Liver (tissue), 9 donors: Measurements from ENCODE around the gene ABCA1. TPM values are rescaled to one million over a fixed set of nuclear protein-coding genes. Genes with fewer than 3 reads are reported as not detected.

Experiments
- DNase-seq: peaks from one replicate; pipeline ENCODE4 v3.0.0-alpha.2; 2017; ENCODE audit warnings: low spot score
- H3K27ac ChIP-seq, 2 donors: one replicate each; pipeline ENCODE4 v1.7.0; 2013; ENCODE audit warnings: inconsistent platforms in 2 of 2, low read length in 2 of 2, control low read depth in 1 of 2, low read depth in 1 of 2, mild to moderate bottlenecking in 1 of 2
- H3K27me3 ChIP-seq, 4 donors: one replicate each; pipeline versions ENCODE4 v1.6.1 to v1.7.0; 2013; ENCODE audit warnings: low read length in 3 of 4, inconsistent platforms in 1 of 4, mild to moderate bottlenecking in 1 of 4, moderate library complexity in 1 of 4; ENCODE audit not compliant: control insufficient read depth in 4 of 4, insufficient read depth in 4 of 4
- H3K36me3 ChIP-seq, 4 donors: one replicate each; pipeline versions ENCODE4 v1.6.1 to v1.7.0; 2013; ENCODE audit warnings: low read length in 3 of 4, mild to moderate bottlenecking in 3 of 4, low read depth in 1 of 4, moderate library complexity in 1 of 4; ENCODE audit not compliant: control insufficient read depth in 4 of 4, insufficient read depth in 3 of 4
- H3K4me1 ChIP-seq, 4 donors: one replicate each; pipeline versions ENCODE4 v1.6.1 to v1.7.0; 2013; ENCODE audit warnings: low read length in 3 of 4, mild to moderate bottlenecking in 3 of 4, moderate library complexity in 1 of 4; ENCODE audit not compliant: control insufficient read depth in 4 of 4, insufficient read depth in 4 of 4
- H3K4me3 ChIP-seq, 3 donors: one replicate each; pipeline versions ENCODE4 v1.6.1 to v1.7.0; 2013; ENCODE audit warnings: low read length in 3 of 3, control low read depth in 1 of 3, low read depth in 1 of 3, mild to moderate bottlenecking in 1 of 3
- H3K9ac ChIP-seq, 2 donors: one replicate each; pipeline ENCODE4 v1.7.0; 2013; ENCODE audit warnings: low read length in 2 of 2, mild to moderate bottlenecking in 2 of 2, moderate library complexity in 2 of 2, control low read depth in 1 of 2, low read depth in 1 of 2
- H3K9me3 ChIP-seq, 4 donors: one replicate each; pipeline versions ENCODE4 v1.6.1 to v1.7.0; 2013; ENCODE audit warnings: low read length in 3 of 4; ENCODE audit not compliant: control insufficient read depth in 4 of 4
- ATF3 ChIP-seq: IDR thresholded peaks from 2 replicates; pipeline ENCODE4 v1.6.1; 2016; ENCODE audit warnings: antibody characterized with exemption
- CTCF ChIP-seq: fragments of 150-350 bp; IDR thresholded peaks from 2 replicates; pipeline ENCODE4 v1.5.1; 2017; ENCODE audit warnings: improper control_type of control experiment, low read depth, low read length; ENCODE audit not compliant: missing input control
- EGR1 ChIP-seq, 2 donors: IDR thresholded peaks; 2 replicates each; pipeline ENCODE4 v1.6.1; 2016 to 2018; ENCODE audit warnings: antibody characterized with exemption in 2 of 2, low read depth in 2 of 2
- FOXA1 ChIP-seq: IDR thresholded peaks from 2 replicates; pipeline ENCODE4 v1.6.1; 2016; ENCODE audit warnings: antibody characterized with exemption
- FOXA2 ChIP-seq: IDR thresholded peaks from 2 replicates; pipeline ENCODE4 v1.6.1; 2016; ENCODE audit warnings: antibody characterized with exemption
- GABPA ChIP-seq, 2 donors: IDR thresholded peaks in 1 of 2; conservative IDR thresholded peaks in 1 of 2; 2 replicates each; pipeline ENCODE4 v1.6.1; 2016; ENCODE audit warnings: antibody characterized with exemption in 2 of 2, mild to moderate bottlenecking in 1 of 2, moderate library complexity in 1 of 2
- HNF4A ChIP-seq, 2 donors: conservative IDR thresholded peaks; 2 replicates each; pipeline ENCODE4 v1.6.1; 2016; ENCODE audit warnings: antibody characterized with exemption in 2 of 2, mild to moderate bottlenecking in 2 of 2
- HNF4G ChIP-seq: IDR thresholded peaks from 2 replicates; pipeline ENCODE4 v1.6.1; 2016; ENCODE audit warnings: antibody characterized with exemption
- JUND ChIP-seq, 2 donors: IDR thresholded peaks; 2 replicates each; pipeline ENCODE4 v1.6.1; 2016; ENCODE audit warnings: antibody characterized with exemption in 2 of 2
- MAX ChIP-seq: IDR thresholded peaks from 2 replicates; pipeline ENCODE4 v1.6.1; 2016; ENCODE audit warnings: antibody characterized with exemption
- NR2F2 ChIP-seq: IDR thresholded peaks from 2 replicates; pipeline ENCODE4 v1.6.1; 2016; ENCODE audit warnings: antibody characterized with exemption
- RAD21 ChIP-seq, 2 donors: IDR thresholded peaks; 2 replicates each; pipeline ENCODE4 v1.6.1; 2016; ENCODE audit warnings: antibody characterized with exemption in 2 of 2, mild to moderate bottlenecking in 2 of 2
- RXRA ChIP-seq, 2 donors: IDR thresholded peaks; 2 replicates each; pipeline ENCODE4 v1.6.1; 2017 to 2018; ENCODE audit warnings: antibody characterized with exemption in 2 of 2, mild to moderate bottlenecking in 1 of 2
- SP1 ChIP-seq: IDR thresholded peaks from 2 replicates; pipeline ENCODE4 v1.6.1; 2018; ENCODE audit warnings: antibody characterized with exemption, mild to moderate bottlenecking
- TAF1 ChIP-seq: conservative IDR thresholded peaks from 2 replicates; pipeline ENCODE4 v1.6.1; 2016; ENCODE audit warnings: antibody characterized with exemption, mild to moderate bottlenecking
- ZBTB33 ChIP-seq: IDR thresholded peaks from 2 replicates; pipeline ENCODE4 v1.6.1; 2016; ENCODE audit warnings: antibody characterized with exemption
- WGBS: extraction: QIAGEN DNeasy Blood & Tissue Kit; methylation state at CpG from one replicate; pipeline ENCODE4 v1.1.7; 2013; 5-methylcytosine and 5-hydroxymethylcytosine counted together
- polyA plus RNA-seq, 2 donors: library from polyadenylated mRNA; stranded (reverse) in 1 of 2; unstranded in 1 of 2; fragments of 200-250 nt in 1 of 2; fragments of >200 nt in 1 of 2; fragmentation: Nextera tagmentation in 1 of 2; extraction: Ambion mirVana in 1 of 2; gene quantifications; one replicate each; pipeline versions ENCODE4 v1.2.1 to v1.2.3, GENCODE V29; 2013 to 2015
- total RNA-seq, 2 donors: library from RNA; depleted of rRNA; stranded (reverse); fragments of >200 nt; gene quantifications; one replicate each; pipeline ENCODE4 v1.2.3, GENCODE V29; 2014
- TF ChIP-seq, protein P1 (sequence below): IDR thresholded peaks from 2 replicates; pipeline ENCODE4 v1.6.1; 2016; ENCODE audit warnings: antibody characterized with exemption, mild to moderate bottlenecking
- donor health status: healthy.
- donor health status: healthy.
- donor health status: healthy.
- donor health status: healthy.
- donor health status: healthy.

The ABCA1 gene
- total and polyA plus RNA-seq, 4 donors: 15.4 to 223 (median 62.9) TPM

DNA sequence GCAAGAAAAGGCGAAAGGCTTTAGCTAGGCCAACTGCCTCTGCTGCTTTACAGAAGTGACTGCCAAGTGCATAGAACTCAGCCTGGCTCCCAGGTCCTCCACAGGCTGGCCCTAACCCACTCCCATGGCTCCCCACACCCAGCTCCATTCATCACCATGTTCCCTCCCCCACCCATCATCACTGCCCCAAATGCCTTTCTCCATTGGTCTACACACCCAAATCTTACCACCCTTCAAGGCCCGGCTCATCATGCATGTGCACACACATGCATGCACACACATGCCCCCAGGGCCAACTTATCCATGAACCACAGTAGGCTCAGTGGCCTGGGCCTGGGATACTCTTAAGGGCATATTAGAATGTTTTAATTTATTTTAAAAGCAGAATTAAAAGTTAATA lies 44.8 kb downstream of the ABCA1 start:
- Histone ChIP-seq H3K4me1 (peaks cover 6 to 33% (median 23%) of the 10 kb centered on the region in 4 donors), H3K9ac (no peak overlapping the region), H3K27me3 (no peaks in the 10 kb centered on the region), H3K36me3 (peaks cover 9 to 80% (median 74%) of the 10 kb centered on the region in 4 donors), H3K9me3 (no peaks in the 10 kb centered on the region), H3K4me3 (no peak overlapping the region), H3K27ac (no peak overlapping the region)
- TF ChIP-seq CTCF: no peak
- no peak for TF ChIP-seq ZBTB33
- TF ChIP-seq TAF1: no peak
- TF ChIP-seq NR2F2: no peak
- no peak for TF ChIP-seq RAD21 (IDR thresholded peaks at IDR 0.05)
- TF ChIP-seq, protein P1, sequence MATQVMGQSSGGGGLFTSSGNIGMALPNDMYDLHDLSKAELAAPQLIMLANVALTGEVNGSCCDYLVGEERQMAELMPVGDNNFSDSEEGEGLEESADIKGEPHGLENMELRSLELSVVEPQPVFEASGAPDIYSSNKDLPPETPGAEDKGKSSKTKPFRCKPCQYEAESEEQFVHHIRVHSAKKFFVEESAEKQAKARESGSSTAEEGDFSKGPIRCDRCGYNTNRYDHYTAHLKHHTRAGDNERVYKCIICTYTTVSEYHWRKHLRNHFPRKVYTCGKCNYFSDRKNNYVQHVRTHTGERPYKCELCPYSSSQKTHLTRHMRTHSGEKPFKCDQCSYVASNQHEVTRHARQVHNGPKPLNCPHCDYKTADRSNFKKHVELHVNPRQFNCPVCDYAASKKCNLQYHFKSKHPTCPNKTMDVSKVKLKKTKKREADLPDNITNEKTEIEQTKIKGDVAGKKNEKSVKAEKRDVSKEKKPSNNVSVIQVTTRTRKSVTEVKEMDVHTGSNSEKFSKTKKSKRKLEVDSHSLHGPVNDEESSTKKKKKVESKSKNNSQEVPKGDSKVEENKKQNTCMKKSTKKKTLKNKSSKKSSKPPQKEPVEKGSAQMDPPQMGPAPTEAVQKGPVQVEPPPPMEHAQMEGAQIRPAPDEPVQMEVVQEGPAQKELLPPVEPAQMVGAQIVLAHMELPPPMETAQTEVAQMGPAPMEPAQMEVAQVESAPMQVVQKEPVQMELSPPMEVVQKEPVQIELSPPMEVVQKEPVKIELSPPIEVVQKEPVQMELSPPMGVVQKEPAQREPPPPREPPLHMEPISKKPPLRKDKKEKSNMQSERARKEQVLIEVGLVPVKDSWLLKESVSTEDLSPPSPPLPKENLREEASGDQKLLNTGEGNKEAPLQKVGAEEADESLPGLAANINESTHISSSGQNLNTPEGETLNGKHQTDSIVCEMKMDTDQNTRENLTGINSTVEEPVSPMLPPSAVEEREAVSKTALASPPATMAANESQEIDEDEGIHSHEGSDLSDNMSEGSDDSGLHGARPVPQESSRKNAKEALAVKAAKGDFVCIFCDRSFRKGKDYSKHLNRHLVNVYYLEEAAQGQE: no peak
- TF ChIP-seq RXRA (IDR thresholded peaks at IDR 0.05): no peak
- TF ChIP-seq FOXA1: no peak
- TF ChIP-seq EGR1 (IDR thresholded peaks at IDR 0.05; ENCODE audit: low read depth in 2 of 2): no peak
- no peak for TF ChIP-seq HNF4A (conservative IDR thresholded peaks at IDR 0.05)
- no peak for TF ChIP-seq MAX
- no peak for TF ChIP-seq SP1
- TF ChIP-seq ATF3: no peak
- no peak for TF ChIP-seq GABPA (IDR thresholded peaks at IDR 0.05 in 1 of 2, conservative IDR thresholded peaks at IDR 0.05 in 1 of 2)
- no peak for TF ChIP-seq FOXA2
- no peak for TF ChIP-seq JUND (IDR thresholded peaks at IDR 0.05)
- TF ChIP-seq HNF4G: no peak
- 99% methylated on average over 2 of the region's 2 CpGs for WGBS
- no peak for DNase-seq

DNA sequence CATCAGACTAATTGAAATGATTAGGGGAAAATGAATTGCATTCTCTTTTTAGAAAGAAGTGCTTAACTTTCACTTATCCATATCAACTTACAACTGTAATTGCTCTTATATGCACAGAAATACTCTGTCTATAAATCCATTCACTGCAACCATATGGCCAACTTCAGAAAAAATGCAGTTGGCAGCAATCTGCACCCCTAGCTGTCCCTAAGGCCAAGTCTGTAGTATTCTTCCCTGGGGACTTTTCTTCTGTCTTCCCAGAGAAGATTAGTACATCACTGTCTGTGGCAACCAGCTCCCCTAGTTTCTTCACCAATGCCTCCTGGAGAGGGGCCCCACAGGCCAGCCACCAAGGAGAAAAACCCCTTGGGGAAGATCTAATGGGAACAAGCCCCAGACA lies 45.4 kb downstream of the ABCA1 start:
- Histone ChIP-seq H3K36me3 (peaks cover 11 to 78% (median 76%) of the 10 kb centered on the region in 4 donors), H3K27ac (no peak overlapping the region), H3K27me3 (no peaks in the 10 kb centered on the region), H3K4me3 (no peak overlapping the region), H3K9me3 (no peaks in the 10 kb centered on the region), H3K9ac (no peak overlapping the region), H3K4me1 (peaks cover 6 to 27% (median 21%) of the 10 kb centered on the region in 4 donors)
- DNase-seq: no peak
- TF ChIP-seq SP1 (no peak), MAX (no peak), GABPA (IDR thresholded peaks at IDR 0.05 in 1 of 2, conservative IDR thresholded peaks at IDR 0.05 in 1 of 2) (no peak), CTCF (no peak), NR2F2 (no peak), TAF1 (no peak)
- TF ChIP-seq, protein P1: no peak
